Adrenal gland (tissue), 12 donors: ENCODE measurements around the gene SEMA4G. TPM values are rescaled to one million over a fixed set of nuclear protein-coding genes. Genes with fewer than 3 reads are reported as not detected.

ENCODE experiments used
- DNase-seq, 7 donors: peaks; one replicate each; pipeline ENCODE4 v3.0.0-alpha.2; 2019 to 2020
- H3K27ac ChIP-seq, 5 donors: fragments of 200-600 bp; sonication (generic) in 4 of 5; 1 replicate in 3 of 5; 2 replicates in 2 of 5; pipeline versions ENCODE4 v1.5.1 to v1.8.0; 2016 to 2020; ENCODE audit warnings: mild to moderate bottlenecking in 1 of 5
- H3K27me3 ChIP-seq: fragments of 200-600 bp; 2 replicates; pipeline ENCODE4 v1.8.0; 2021
- H3K36me3 ChIP-seq, 2 donors: fragments of 200-600 bp; replicated peaks in 1 of 2; 1 replicate in 1 of 2; 2 replicates in 1 of 2; pipeline versions ENCODE4 v1.5.1 to v1.8.0; 2018 to 2022
- H3K4me1 ChIP-seq, 2 donors: fragments of 200-600 bp; replicated peaks in 1 of 2; 1 replicate in 1 of 2; 2 replicates in 1 of 2; pipeline versions ENCODE4 v1.5.1 to v1.8.0; 2018 to 2021
- H3K4me3 ChIP-seq, 4 donors: fragments of 200-600 bp; sonication (generic) in 3 of 4; one replicate each; pipeline ENCODE4 v1.5.1; 2016 to 2018
- H3K9me3 ChIP-seq, 3 donors: fragments of 200-600 bp; sonication (generic) in 1 of 3; replicated peaks in 1 of 3; 1 replicate in 2 of 3; 2 replicates in 1 of 3; pipeline versions ENCODE4 v1.5.1 to v1.8.0; 2016 to 2021
- CTCF ChIP-seq, 6 experiments: fragments of 450-650 bp in 4 of 6; fragments of 200-600 bp in 2 of 6; sonication (generic) in 1 of 6; IDR thresholded peaks; 1 replicate in 5 of 6; 2 replicates in 1 of 6; pipeline versions ENCODE4 v1.5.1 to v1.8.0; 2016 to 2021; ENCODE audit warnings: antibody characterized with exemption in 6 of 6, mild to moderate bottlenecking in 2 of 6, moderate library complexity in 1 of 6
- POLR2A ChIP-seq, 2 donors: fragments of 450-650 bp; IDR thresholded peaks; one replicate each; pipeline ENCODE4 v1.6.1; 2017; ENCODE audit warnings: antibody characterized with exemption in 2 of 2, mild to moderate bottlenecking in 2 of 2, moderate library complexity in 1 of 2
- WGBS, 4 donors: extraction: QIAGEN DNeasy Blood & Tissue Kit in 2 of 4; methylation state at CpG; one replicate each; pipeline versions ENCODE4 v1.1.5 to v1.1.7; 2013 to 2017; 5-methylcytosine and 5-hydroxymethylcytosine counted together
- intact Hi-C, 2 donors: fragments of 100-400 bp; cut with DNase I; formaldehyde crosslinking; loops; one replicate each; pipeline versions ENCODE4 v1.14.1 to v1.15.0; 2022 to 2023
- polyA plus RNA-seq, 3 donors: library from polyadenylated mRNA; stranded (reverse); fragments of 200-250 nt in 2 of 3; fragments of 350-450 nt in 1 of 3; fragmentation: Illumina TruSeq in 1 of 3; extraction: RNeasy Lipid Tissue Mini Kit (QIAGEN cat#74804) in 1 of 3; gene quantifications; one replicate each; pipeline ENCODE4 v1.2.3, GENCODE V29; 2013 to 2014
- total RNA-seq, 9 donors: library from RNA; depleted of rRNA in 4 of 9; stranded (reverse); fragments of >200 nt in 4 of 9; fragments of 120-200 nt in 1 of 9; fragmentation: NEBNext Ultra II Directional in 1 of 9; extraction: Animal tissue kit (Norgen Biotek cat#: 25700) in 1 of 9; gene quantifications; one replicate each; pipeline versions ENCODE4 v1.1.0 to v1.2.4, GENCODE V29; 2013 to 2023
- donor health status: healthy with polysubstance abuse.
- donor health status: Bipolar disorder and iron deficiency.
- donor health status: DM: yes; HTN: yes; CAD: no.
- donor health status: DM: no; HTN: no; CAD: no.
- donor health status: DM: no; HTN: no; CAD: no.
- donor health status: DM: yes; HTN: yes; CAD: no.

Gene SEMA4G
- total and polyA plus RNA-seq, 12 donors = 6.0 to 21.5 (median 14.0) TPM

- peaks cover 24 to 34% of the 10 kb centered on the region in 2 donors for H3K4me1 ChIP-seq
- DNase-seq = no peak
- H3K4me3 ChIP-seq = no peak overlapping the region
- H3K9me3 ChIP-seq = no peaks in the 10 kb centered on the region
- no peaks in the 10 kb centered on the region for H3K27me3 ChIP-seq
- peaks cover 0 to 50% of the 10 kb centered on the region in 2 donors for H3K36me3 ChIP-seq
- TF ChIP-seq POLR2A (IDR thresholded peaks at IDR 0.05) (no peak), CTCF (IDR thresholded peaks at IDR 0.05) (no peak)
- WGBS, 4 donors = 69 to 80% (median 71%) methylated on average over 1 to 11 of the region's 11 CpGs
- intact Hi-C loops = no loop called here
- peak overlapping the region in 3 of 5 donors; percentile 100 for H3K27ac ChIP-seq
Observed at GRCh38 chr10:101002456-101002855, 33.2 kb downstream of the SEMA4G start.

- Histone ChIP-seq H3K27ac (peak overlapping the region in 2 of 5 donors; percentile 9 to 13), H3K4me1 (peaks cover 20 to 29% of the 10 kb centered on the region in 2 donors)
- intact Hi-C loops = no loop called here
Observed at GRCh38 chr10:101003639-101004206, 34.4 kb downstream of the SEMA4G start.

GRCh38 chr10:101005361-101005760, 36.1 kb downstream of the SEMA4G start:
- no peak overlapping the region for H3K4me3 ChIP-seq
- TF ChIP-seq CTCF (IDR thresholded peaks at IDR 0.05) (no peak), POLR2A (IDR thresholded peaks at IDR 0.05) (no peak)
- H3K27ac ChIP-seq = no peak overlapping the region
- DNase-seq = no peak
- WGBS, 4 donors = 91 to 93% (median 92%) methylated on average over 11 to 23 of the region's 23 CpGs
- intact Hi-C loops = no loop called here
- H3K4me1 ChIP-seq = peaks cover 17 to 26% of the 10 kb centered on the region in 2 donors
- H3K27me3 ChIP-seq = no peaks in the 10 kb centered on the region
- H3K36me3 ChIP-seq = peaks cover 0 to 50% of the 10 kb centered on the region in 2 donors
- no peaks in the 10 kb centered on the region for H3K9me3 ChIP-seq

More at GRCh38 chr10:101003639-101004206, 34.4 kb downstream of the SEMA4G start:
- Histone ChIP-seq H3K4me3 (no peak overlapping the region), H3K27me3 (no peaks in the 10 kb centered on the region), H3K9me3 (no peaks in the 10 kb centered on the region), H3K36me3 (peaks cover 0 to 50% of the 10 kb centered on the region in 2 donors)
- no peak for DNase-seq
- TF ChIP-seq POLR2A (IDR thresholded peaks at IDR 0.05) = no peak
- no peak for TF ChIP-seq CTCF (IDR thresholded peaks at IDR 0.05)
- 63 to 93% (median 85%) methylated on average over 11 to 18 of the region's 18 CpGs for WGBS, 4 donors

DNA sequence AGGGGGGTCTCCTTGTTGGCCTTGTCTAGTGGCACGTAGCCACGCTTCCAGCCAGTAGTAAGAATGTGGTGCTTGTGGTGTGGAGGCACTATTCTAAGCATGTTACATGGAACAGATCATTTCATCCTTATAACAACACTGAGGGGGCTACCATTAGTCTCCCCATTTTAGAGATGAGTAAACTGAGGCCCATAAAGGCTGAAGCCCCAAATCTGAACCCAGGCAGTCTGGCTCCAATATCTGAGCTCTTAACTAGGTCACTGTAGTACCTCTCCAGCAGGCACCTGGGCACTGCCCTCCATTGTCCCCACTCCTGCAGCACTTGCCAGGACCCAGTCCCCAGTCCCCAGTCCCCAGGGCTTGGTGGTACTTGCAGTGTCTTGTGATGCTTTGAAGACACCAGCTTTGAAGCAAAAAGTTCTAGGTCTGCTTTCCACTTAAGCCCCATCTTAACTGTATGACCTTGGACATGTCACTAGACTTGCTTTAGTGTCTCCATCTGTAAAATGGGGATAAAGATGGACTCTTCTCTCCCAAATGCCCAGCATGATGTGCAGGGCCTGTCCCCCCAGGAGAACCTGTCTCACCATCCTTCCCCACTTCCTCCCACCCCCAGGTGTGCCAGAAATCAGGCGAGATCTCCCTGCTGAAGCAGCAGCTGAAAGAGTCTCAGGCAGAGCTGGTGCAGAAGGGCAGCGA, 36.7 kb downstream of the SEMA4G start:
- H3K27me3 ChIP-seq = no peaks in the 10 kb centered on the region
- no peaks in the 10 kb centered on the region for H3K9me3 ChIP-seq
- no peak overlapping the region for H3K4me3 ChIP-seq
- peaks cover 0 to 50% of the 10 kb centered on the region in 2 donors for H3K36me3 ChIP-seq
- no peak for TF ChIP-seq POLR2A (IDR thresholded peaks at IDR 0.05)
- no peak for TF ChIP-seq CTCF (IDR thresholded peaks at IDR 0.05)
- WGBS, 4 donors = 88 to 100% (median 97%) methylated on average over 2 to 4 of the region's 4 CpGs
- H3K4me1 ChIP-seq = peaks cover 11 to 19% of the 10 kb centered on the region in 2 donors
- H3K27ac ChIP-seq = peak overlapping the region in 1 of 5 donors; percentile 5
- intact Hi-C loops = no loop called here
- no peak for DNase-seq
